GM21381 (cell line): ENCODE results near the gene KRTAP23-1.

Experiments used
- ATAC-seq: cut with Tn5 transposase; IDR thresholded peaks from one replicate; pipeline ENCODE4 v1.9.1; 2021; ENCODE audit warnings: mild to moderate bottlenecking, moderate library complexity; ENCODE audit not compliant: unreplicated experiment

The KRTAP23-1 gene, protein sequence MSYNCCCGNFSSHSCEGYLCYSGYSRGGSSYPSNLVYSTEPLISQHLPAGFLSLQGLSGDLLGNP

DNA sequence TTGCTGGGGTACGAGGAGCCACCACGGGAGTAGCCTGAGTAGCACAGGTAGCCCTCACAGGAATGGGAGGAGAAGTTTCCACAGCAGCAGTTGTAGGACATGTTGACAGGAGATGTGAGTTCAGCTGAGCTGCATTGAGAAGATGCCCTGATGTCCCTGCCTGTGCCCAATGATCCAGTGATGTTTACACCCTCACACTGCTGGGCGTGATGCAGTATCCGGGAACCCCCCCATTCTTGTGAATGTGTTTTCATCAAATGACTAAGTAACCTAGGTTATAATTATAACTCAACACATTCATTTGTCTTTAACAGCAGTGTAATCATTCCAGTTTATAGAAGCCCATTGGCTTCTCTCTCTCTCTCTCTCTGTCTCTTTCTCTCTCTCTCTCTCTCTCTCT, at the start of gene KRTAP23-1:
TSS of gene KRTAP23-1 (minus strand) at position 101 of the 400 bp plus-strand sequence. CDS start at position 101, 0 bp downstream.
- ATAC-seq = no peak

DNA sequence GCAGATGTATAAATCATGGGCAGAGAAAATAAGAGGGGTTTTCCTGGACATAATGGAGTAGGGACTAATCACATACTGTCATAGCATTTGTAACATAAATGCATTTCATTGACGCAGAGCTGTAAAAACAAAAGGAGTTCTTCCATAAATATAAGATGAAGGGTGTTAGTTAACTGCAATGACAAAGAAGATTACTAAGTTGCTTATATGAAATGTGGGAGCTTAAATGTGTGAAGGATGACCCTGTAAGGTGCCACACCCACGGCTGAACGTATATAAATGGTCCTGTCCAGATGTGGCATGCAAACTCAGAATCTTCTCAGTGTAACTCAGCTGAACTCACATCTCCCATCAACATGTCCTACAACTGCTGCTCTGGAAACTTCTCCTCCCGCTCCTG, 47.3 kb upstream of the KRTAP23-1 start, which contains the start of gene KRTAP13-1:
TSS of gene KRTAP13-1 (plus strand) at position 301 of the 400 bp plus-strand sequence. CDS start at position 357, 56 bp downstream.
- no peak for ATAC-seq

DNA sequence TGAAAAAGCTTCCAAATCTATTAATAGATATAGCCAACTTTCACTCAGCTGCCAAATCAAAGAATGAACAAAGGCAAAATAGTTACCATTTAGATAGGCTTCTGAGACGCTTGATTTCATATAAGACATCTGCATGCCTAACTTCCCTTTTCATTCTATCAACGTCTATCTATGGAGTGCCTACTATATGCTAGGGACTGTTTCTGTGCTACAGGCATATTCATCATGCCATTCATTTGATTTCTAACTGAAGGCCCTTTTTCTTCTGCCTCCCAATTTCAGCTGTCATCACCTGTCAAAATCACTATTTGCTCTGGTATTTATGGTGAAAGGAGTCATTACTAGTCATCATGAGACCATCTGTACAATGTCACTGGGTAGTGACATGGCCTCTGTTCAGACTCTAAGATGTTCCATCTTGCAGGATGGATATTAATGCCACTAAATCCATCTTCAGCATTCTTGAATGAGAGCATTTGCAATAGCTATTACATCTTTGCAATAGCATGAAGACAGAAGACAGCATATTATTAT, 43.2 kb upstream of the KRTAP23-1 start:
- ATAC-seq = no peak

DNA sequence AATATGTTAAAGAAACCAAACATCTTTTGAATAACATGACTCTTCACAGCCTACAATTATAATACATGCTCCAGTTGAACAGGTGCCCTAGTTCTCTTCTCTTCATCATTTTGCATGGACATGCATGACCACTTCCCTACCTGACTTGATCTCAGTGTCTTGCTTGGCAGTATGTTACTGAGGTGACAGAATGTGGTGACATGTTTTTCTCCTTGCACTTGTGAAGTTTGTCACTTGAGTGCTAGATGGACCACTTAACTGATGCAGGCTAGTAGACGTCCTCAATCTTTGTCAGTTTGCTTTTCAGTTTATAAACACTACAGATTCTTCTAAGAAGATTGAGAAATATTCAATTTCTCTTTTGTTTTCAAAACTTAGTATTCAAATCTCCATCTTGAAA, 33.8 kb upstream of the KRTAP23-1 start:
- no peak for ATAC-seq

DNA sequence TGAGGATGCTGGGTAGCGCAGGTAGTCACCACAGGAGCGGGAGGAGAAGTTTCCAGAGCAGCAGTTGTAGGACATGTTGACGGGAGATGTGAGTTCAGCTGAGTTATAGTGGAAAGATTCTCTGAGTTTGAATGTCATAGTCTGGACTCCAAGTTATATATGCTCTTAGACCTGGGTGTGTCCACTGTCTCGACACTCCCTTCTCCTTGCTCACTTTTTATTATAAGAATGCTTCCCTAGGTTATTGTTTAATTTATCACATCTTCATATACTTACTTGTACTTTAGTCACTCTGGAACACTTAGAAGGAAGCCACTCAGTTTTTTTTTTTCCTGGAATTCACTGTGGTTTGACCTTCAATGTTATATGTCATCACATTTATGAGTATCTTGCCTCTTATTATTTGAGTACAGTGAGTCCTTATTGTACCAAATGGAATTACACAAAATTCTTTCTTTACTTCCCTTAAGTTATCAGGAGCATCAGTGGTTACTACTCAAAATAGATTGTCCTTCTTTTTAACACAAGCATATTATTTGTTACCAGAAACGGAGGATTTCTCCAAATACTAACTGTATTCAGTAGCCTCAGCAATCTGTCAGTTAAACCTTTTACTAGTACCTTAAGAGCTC, 23.8 kb upstream of the KRTAP23-1 start, which contains the start of gene KRTAP13-2:
TSS of gene KRTAP13-2 (minus strand) at position 133 of the 632 bp plus-strand sequence. CDS start at position 75, 58 bp downstream.
- no peak for ATAC-seq

DNA sequence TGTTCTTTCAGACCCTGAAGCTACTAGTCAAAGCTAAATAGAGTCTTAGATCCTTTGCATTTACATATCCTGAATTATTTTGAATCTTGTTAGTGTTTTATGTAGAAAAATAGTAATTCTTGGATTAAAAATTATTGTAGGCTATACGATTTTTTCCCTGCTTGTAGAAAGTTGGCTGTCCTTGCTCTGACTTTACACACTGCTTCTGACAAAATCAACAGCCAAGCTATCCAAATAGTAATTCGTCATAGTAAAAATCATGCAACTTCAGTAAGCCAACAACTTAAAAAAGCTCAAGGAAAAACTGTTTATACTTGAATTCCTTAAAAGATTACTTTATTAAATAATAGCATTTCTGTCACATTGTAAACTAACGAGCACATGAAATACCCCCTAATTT, 7.5 kb upstream of the KRTAP23-1 start:
- no peak for ATAC-seq

DNA sequence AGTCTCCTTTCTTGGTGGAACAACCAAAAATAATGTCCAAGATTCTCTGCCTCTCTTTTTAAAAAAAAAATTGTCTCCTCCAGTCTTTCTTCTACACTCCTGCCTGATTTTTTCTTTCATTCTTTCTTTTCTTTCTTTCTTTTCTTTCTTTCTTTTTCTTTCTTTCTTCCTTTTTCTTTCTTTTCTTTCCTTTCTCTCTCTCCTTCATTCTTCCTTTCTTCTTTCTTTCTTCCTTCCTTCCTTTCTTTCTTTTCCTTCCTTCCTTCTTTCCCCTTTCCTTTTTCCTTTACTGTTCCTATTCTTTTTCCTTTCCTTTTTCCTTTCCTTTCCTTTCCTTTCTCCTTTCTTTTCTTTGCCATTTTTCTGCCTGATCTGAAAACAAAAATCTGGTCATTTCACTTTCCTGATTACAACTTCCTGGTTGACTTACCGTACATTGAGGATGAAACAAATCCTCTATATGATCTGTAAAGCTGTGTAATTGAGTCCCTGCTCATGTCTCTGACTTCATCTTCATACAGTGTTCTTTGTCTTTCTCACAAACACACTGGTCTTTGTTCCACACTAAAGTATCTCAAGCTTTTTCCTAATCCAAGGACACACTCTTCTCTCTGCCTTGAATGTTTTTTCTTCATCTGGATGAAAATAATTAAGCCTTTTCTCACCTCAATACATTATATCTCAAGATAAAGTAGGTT, 6.1 kb upstream of the KRTAP23-1 start:
- no peak for ATAC-seq

DNA sequence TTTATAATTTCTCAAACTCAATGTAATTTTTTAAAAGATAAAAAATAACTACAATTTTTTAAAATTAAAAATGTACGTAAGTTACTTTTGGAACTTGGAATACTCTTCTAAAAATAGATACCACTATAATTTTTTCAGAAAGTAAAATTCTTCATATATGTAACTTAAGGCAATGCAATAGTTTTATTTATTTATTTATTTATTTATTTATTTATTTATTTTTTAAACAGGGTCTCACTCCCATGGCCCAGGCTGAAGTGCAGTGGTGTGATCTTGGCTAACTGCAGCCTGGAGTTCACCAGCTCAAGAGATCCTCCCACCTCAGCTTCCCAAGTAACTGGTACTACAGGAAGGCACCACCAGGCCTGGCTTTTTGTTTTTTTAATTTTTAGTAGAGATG, 3.1 kb upstream of the KRTAP23-1 start:
- no peak for ATAC-seq

DNA sequence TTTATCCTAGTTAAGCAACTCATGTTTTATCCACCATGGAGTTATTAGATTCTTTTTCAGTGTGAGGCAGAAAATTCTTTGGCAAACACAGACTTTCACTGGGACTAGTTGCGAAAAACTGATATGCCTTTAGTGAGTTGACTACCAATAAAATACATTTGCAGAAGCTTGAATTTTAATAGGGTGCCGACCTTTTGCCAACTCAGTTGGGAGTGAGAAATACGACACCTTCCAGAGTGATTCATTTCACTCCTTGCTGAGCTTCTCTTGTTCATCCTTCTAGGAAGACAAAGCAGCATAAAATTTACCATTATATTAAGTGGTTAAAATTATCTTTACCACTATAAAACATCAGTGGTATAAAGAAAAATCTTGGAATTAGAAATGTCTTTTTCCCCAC, 1.2 kb upstream of the KRTAP23-1 start:
- no peak for ATAC-seq

DNA sequence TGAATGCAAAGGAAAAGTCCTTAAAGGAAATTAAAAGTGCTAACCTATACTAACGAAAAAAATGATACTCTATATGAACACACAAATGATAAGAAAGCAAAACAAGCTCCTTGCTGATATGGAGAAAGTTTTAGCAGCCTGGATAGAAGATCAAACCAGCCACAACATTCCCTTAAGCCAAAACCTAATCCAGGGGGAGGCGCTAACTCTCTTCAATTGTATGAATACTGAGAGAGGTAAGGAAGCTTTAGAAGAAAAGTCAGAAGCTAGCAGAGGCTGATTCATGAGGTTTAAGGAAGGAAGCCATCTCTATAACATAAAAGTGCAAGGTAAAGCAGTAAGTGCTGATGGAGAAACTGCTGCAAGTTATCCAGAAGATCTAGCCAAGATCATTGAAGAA, 3.4 kb downstream of the KRTAP23-1 start:
- ATAC-seq = no peak

DNA sequence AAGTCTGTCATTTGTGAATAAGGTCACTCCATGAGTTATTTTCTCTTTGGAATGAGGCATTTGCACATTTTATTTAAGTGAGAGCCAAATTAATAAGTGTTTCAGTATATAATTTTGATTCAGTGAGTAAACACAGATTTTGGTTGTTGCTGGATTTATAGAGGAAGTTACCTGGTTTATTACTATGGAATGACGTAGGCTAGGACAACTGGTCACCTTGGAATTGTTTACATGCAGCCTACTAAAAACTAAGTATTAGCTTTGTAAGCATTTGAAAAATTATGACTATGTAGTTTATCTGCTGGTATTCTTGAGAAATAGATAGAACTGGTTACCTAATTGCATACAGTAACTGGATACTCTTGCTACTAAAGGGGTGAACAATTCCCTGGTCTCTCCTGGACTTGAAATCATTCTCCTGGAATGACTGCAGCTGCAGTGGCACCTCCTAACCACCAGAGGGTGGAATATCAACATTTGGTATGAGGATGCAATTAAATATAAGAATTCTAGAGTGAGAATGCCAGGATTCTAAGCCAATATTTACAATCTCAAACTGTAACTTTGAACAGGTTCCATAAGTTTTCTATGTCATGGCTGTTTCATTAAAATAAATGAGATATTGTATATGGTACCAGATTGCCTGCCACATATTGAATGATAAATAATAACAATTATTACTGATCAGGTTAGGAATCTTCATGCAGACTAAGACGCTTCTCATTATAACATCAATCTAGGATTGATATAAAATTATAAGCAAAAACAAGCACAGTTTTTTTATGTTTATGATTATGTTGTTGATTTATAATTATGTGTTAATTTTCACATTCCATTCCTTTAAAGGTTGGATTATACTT, 7.5 kb downstream of the KRTAP23-1 start:
- ATAC-seq = no peak

DNA sequence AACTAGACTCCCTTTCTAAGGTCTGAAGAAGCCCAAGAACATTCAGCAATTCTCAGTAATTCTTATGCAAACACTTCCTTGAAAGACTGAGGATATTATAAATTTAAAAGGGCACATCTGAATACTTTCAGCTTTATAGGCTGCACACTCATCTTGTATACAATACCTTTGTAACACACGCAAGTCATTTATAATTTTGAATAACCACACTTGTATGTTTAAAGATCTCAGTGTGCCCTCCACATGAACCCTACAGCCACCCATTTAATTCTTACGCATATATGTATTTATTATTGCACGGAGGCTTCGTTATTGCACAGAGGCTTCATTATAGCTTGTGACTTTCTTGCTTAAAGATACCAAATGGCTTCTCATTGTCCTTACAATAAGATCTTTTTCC, 9.7 kb downstream of the KRTAP23-1 start:
- no peak for ATAC-seq

DNA sequence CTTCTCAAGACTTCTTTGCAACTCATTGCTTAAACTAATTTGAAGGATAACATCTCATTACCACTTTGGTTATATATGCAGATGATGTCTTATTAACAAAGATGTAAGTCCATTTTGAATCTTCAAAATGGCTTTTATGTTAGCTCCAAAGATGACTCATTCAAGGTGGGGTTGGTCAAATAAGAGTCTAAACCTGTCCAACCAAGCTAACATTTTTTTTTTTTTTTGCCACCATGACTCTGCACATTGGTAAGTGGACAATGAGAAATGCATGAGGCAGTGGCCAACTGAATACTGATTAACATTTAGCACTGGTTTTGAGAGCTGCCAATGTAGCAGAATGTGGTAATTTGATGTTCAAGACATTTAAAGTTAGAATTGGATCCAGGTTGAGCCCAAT, 10.6 kb downstream of the KRTAP23-1 start:
- no peak for ATAC-seq

DNA sequence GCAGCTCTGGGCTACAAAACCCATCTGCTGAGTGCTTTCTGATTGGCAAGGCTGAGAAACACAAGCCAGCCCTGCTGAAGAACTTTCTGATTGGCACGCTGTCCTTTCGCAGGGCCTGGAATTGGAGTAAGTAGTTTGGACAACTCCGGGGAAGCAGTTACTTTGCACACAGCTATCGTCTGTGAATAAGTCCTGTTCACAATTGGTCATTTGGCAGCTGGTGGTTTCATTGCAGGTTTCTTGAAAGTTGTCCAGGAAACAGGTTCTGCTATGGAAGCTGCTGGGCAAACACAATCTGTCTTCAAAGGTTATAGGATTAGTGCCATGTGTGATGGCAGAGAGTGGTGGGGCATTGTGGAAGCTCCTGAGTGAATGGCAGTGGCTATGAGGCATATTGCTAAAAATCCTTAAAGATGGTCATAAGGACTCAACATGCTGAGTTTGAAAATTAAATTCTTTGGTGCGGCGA, 11.1 kb downstream of the KRTAP23-1 start, which contains the start of gene KRTAP27-1:
TSS of gene KRTAP27-1 (minus strand) at position 419 of the 469 bp plus-strand sequence. CDS start at position 393, 26 bp downstream.
- ATAC-seq = no peak

DNA sequence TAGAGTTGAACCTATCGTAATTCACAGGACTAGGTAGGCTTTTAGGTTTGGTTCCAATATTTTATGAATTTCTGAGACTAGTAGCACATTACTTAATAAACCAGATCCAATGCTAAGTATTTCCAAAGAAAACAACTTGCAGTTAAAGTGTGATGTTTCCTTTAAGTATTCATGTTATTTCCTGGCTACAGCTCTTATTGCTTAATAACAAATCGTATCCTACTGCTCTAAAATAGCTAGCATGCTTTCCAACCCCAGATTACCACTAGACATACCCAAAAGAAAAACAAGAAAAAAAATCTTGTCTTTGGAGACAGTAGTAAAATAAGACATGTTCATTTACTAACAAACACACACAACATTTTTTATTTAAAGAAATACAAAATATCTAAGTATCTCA, 11.8 kb downstream of the KRTAP23-1 start:
- no peak for ATAC-seq

DNA sequence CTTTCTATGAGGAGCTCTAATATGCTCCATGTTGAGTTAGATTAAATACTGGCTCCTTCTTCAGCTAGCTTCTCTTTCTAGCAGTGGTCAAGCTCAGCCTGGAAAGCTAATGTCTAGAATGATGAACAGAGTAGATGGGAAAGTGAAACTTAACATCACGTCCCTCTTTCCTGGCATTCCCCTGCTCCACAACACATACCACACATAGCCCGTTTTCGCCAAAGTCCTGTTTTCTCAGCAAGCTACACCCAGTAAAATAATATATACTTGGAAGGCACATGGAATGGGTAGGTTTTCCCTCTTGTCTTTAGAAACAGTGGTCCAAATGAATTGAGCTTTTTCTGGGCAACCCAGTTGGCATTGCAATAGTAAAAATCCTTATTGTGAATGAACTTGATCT, 14.7 kb downstream of the KRTAP23-1 start:
- ATAC-seq = no peak

DNA sequence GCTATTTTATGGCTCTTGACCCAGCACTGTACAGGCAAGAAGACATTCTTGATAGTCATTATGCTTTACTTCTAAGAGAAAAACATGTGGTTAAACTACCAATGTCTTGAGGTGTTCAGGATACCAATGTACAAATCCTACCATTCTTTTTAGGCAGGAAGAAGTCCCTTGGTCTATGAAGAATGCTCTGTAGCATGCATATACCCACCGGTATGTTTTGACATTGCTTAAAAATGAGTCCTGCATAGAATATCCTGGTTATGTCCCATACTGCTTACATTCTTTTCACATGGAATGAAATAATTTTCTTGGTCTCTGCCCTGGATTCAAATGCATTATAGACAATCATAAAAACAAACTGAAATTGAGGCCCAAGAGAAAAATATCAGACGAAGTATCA, 15.7 kb downstream of the KRTAP23-1 start:
- ATAC-seq = no peak

DNA sequence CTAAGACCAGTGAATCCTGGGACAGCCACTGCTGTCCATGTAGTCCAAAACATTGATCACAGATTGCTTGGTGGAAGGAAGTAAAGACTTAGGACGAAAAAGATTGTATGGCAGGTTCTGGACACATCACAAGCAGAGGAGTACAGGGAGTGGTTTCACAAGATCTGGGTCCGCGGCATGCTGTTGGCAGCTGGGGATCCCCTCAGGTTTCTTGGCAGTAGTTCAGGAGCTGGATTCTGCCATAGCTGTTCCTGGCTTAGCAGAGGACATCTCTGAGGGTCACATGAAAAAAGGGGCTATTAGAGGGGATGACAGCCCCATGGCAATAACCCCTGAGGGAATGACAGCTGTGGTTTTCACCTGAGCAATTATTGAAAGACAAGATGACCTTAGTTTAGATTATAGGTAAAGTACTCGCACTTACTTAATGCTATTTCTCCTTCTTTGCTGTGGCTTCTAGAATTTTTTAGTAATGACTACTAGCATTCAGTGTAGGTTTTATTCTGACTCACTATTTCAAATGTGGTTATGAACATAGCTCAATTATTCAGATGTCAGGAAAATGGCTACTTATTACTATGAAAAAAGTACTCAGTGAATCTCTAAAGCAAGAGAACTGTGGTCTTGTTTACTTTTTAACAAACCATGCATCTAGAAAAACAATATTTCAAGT, 19.1 kb downstream of the KRTAP23-1 start:
- ATAC-seq = no peak

DNA sequence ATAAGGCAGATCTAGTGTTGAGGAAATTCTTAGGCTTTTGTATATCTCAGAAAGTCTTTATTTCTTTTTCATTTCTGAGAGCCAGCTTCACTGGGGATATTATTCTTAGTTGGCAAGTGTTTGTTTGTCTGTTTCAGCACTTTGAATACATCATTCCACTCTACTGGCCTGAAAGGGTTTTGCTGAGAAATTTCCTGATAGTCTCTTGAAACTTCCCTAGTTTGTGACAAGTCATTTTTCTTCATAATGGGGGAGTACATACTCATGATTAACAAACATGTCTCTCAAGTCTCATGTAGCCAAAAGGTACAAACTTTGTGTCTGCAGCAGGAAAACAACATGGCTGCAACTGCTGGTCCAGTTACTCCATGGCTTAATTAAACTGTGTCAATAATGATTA, 22.0 kb downstream of the KRTAP23-1 start:
- ATAC-seq = no peak

DNA sequence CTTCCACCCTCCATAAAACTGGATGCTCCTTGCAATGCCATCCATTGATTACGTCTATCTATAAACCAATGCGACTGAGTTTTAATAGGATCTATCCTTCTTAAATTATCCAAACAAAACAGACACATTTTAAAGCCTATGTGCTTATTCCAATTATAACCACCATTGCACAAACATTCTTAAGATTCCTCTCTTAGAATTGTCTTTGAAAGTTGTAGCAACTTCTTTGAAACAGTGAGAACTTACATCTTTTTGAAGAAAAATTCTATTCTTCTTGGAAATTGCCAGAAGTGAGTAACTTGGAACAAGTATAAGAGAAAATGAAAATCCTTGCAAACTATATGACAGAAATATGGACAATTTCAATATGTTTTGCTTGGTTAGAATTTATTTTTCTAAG, 28.2 kb downstream of the KRTAP23-1 start, which contains the start of gene KRTAP26-1:
TSS of gene KRTAP26-1 (minus strand) at position 101 of the 400 bp plus-strand sequence. CDS start 280 bp downstream, outside the sequence.
- no peak for ATAC-seq
